Cardiac atrium fibroblast (primary cell): ENCODE results near the gene PRR16. TPM values are rescaled to one million over a fixed set of nuclear protein-coding genes. Genes with fewer than 3 reads are reported as not detected.

Experiments used
- total RNA-seq: library from RNA; depleted of rRNA; stranded (reverse); fragments of >200 nt; gene quantifications from 2 replicates; pipeline ENCODE4 v1.2.3, GENCODE V29; 2015

PRR16 gene
- 11.9 and 14.1 TPM in 2 replicates for total RNA-seq

DNA sequence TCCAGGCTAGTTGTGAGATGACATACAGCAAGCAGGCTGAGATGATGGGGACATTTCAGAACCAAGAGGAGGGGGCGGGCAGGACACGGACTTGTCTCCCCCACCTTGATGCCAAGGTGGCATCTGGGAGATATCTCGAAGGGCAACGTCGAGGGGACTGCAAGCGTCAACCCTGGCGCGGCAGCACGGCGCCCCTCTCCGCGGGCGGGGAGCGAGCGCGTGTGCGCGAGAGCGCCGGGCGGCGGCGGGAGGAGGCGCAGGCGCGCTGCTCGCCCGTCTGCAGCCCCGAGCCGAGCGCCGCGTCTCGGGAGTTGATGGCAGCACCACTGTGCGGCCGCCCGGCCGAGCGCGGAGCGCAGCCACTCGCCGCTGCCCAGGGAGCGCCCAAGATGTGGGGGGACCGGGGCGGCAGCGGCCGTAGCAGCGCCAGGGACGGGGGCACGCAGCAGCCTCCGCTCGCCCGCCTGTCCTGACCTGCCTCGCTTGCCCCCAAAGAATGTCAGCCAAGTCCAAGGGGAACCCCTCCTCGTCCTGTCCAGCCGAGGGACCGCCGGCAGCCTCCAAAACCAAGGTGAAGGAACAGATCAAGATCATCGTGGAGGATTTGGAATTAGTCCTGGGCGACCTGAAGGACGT is at the start of gene PRR16:
Gene PRR16, plus strand, starts transcription at position 310 of the 636 bp plus-strand sequence.

